WTC11 (cell line): ENCODE results near the gene ASAH2B. TPM values are rescaled to one million over a fixed set of nuclear protein-coding genes. Genes with fewer than 3 reads are reported as not detected.

Experiments used
- ATAC-seq: fragments of 200-7000 bp; cut with Tn5 transposase; 2 replicates; pipeline ENCODE4 v1.10.0; 2021; ENCODE audit warnings: mild to moderate bottlenecking, moderate library complexity
- CTCF ChIA-PET: fragments of 300-600 bp; sonication (Branson Sonifier 250); formaldehyde crosslinking; loops from one replicate; lab custom pipeline; 2021; ENCODE audit warnings: antibody characterized with exemption; lab: Charles Lee
- POLR2A ChIA-PET: fragments of 350-600 bp; sonication (Branson Sonifier 250); formaldehyde crosslinking; loops from one replicate; lab custom pipeline; 2021; ENCODE audit warnings: antibody characterized with exemption; lab: Charles Lee
- DNase-seq: peaks from one replicate; pipeline ENCODE4 v3.0.0; 2021; ENCODE audit warnings: low spot score
- H3K27ac Mint-ChIP-seq: 2 replicates; pipeline ENCODE4 v1.8.0; 2021; ENCODE audit warnings: mixed read lengths
- H3K27me3 Mint-ChIP-seq: 2 replicates; pipeline ENCODE4 v1.8.0; 2021; ENCODE audit warnings: low read depth, mild to moderate bottlenecking, moderate library complexity, mixed read lengths
- H3K36me3 Mint-ChIP-seq: 2 replicates; pipeline ENCODE4 v1.8.0; 2021; ENCODE audit warnings: mixed read lengths
- H3K4me1 Mint-ChIP-seq: 2 replicates; pipeline ENCODE4 v1.8.0; 2022; ENCODE audit warnings: mixed read lengths
- H3K4me3 Mint-ChIP-seq: 2 replicates; pipeline ENCODE4 v1.8.0; 2021; ENCODE audit warnings: mild to moderate bottlenecking, moderate library complexity, mixed read lengths
- H3K9me3 Mint-ChIP-seq: 2 replicates; pipeline ENCODE4 v1.8.0; 2021; ENCODE audit warnings: mixed read lengths
- AR ChIP-seq: fragments of 250-450 bp; sonication (Bioruptor Pico); IDR thresholded peaks from 2 replicates; pipeline ENCODE4 v1.9.0; 2021; ENCODE audit warnings: mild to moderate bottlenecking
- CREB1 ChIP-seq: sonication (generic); formaldehyde crosslinking; IDR thresholded peaks from 2 replicates; pipeline ENCODE4 v1.8.0; 2023; ENCODE audit warnings: mild to moderate bottlenecking, missing genetic modification reagents
- E2F4 ChIP-seq: sonication (generic); formaldehyde crosslinking; IDR thresholded peaks from 2 replicates; pipeline ENCODE4 v1.8.1; 2022; ENCODE audit warnings: low read depth, mild to moderate bottlenecking, moderate library complexity, missing genetic modification reagents, borderline replicate concordance
- E2F5 ChIP-seq: sonication (generic); formaldehyde crosslinking; IDR thresholded peaks from 2 replicates; pipeline ENCODE4 v1.8.1; 2022; ENCODE audit warnings: mild to moderate bottlenecking, moderate library complexity, missing genetic modification reagents
- EMX1 ChIP-seq: fragments of 250-450 bp; sonication (Bioruptor Pico); IDR thresholded peaks from 2 replicates; pipeline ENCODE4 v1.8.0; 2021; ENCODE audit warnings: mild to moderate bottlenecking
- ERG ChIP-seq: fragments of 250-450 bp; sonication (Bioruptor Pico); IDR thresholded peaks from 2 replicates; pipeline ENCODE4 v1.8.0; 2021; ENCODE audit warnings: mild to moderate bottlenecking
- ESRRA ChIP-seq: sonication (generic); formaldehyde crosslinking; IDR thresholded peaks from 2 replicates; pipeline ENCODE4 v1.8.1; 2022; ENCODE audit warnings: mild to moderate bottlenecking, missing genetic modification reagents, borderline replicate concordance
- FOXP1 ChIP-seq: sonication (generic); formaldehyde crosslinking; IDR thresholded peaks from 2 replicates; pipeline ENCODE4 v1.8.0; 2022; ENCODE audit warnings: missing genetic modification reagents, mild to moderate bottlenecking, moderate library complexity, borderline replicate concordance
- IRF1 ChIP-seq: sonication (generic); formaldehyde crosslinking; IDR thresholded peaks from 2 replicates; pipeline ENCODE4 v1.8.0; 2023; ENCODE audit warnings: missing genetic modification reagents
- KAT7 ChIP-seq: sonication (generic); formaldehyde crosslinking; IDR thresholded peaks from 2 replicates; pipeline ENCODE4 v1.8.1; 2023; ENCODE audit warnings: missing genetic modification reagents, mild to moderate bottlenecking, borderline replicate concordance
- NFE2L1 ChIP-seq: sonication (generic); formaldehyde crosslinking; IDR thresholded peaks from 2 replicates; pipeline ENCODE4 v1.8.1; 2023; ENCODE audit warnings: missing genetic modification reagents
- TEAD1 ChIP-seq: sonication (generic); formaldehyde crosslinking; IDR thresholded peaks from 2 replicates; pipeline ENCODE4 v1.8.0; 2022; ENCODE audit warnings: mild to moderate bottlenecking, missing genetic modification reagents
- ZBTB21 ChIP-seq: sonication (generic); formaldehyde crosslinking; IDR thresholded peaks from 2 replicates; pipeline ENCODE4 v1.8.1; 2023; ENCODE audit warnings: mild to moderate bottlenecking, missing genetic modification reagents, borderline replicate concordance
- ZNF121 ChIP-seq: sonication (generic); formaldehyde crosslinking; IDR thresholded peaks from 2 replicates; pipeline ENCODE4 v1.8.0; 2023; ENCODE audit warnings: missing genetic modification reagents
- ZNF219 ChIP-seq: sonication (generic); formaldehyde crosslinking; IDR thresholded peaks from 2 replicates; pipeline ENCODE4 v1.8.0; 2023; ENCODE audit warnings: missing genetic modification reagents, mild to moderate bottlenecking, borderline replicate concordance
- ZNF232 ChIP-seq: sonication (generic); formaldehyde crosslinking; IDR thresholded peaks from 2 replicates; pipeline ENCODE4 v1.8.0; 2022; ENCODE audit warnings: mild to moderate bottlenecking, missing genetic modification reagents
- ZNF281 ChIP-seq: sonication (generic); formaldehyde crosslinking; IDR thresholded peaks from 2 replicates; pipeline ENCODE4 v1.8.0; 2023; ENCODE audit warnings: mild to moderate bottlenecking, missing genetic modification reagents
- ZNF396 ChIP-seq: fragments of 250-450 bp; sonication (Bioruptor Pico); IDR thresholded peaks from 2 replicates; pipeline ENCODE4 v1.8.0; 2021; ENCODE audit warnings: mild to moderate bottlenecking, moderate library complexity, borderline replicate concordance
- ZNF425 ChIP-seq: fragments of 250-450 bp; sonication (Bioruptor Pico); conservative IDR thresholded peaks from 2 replicates; pipeline ENCODE4 v1.9.0; 2021; ENCODE audit warnings: mild to moderate bottlenecking
- total RNA-seq: library from RNA; stranded (reverse); gene quantifications from 3 replicates; pipeline ENCODE4 v1.2.3, GENCODE V29; 2021

Gene ASAH2B
- total RNA-seq, 1 experiment from 2014 or later, result 5.7 TPM

- no peak for TF ChIP-seq IRF1 (CRISPR knock-in tag)
- no peak for TF ChIP-seq ZNF232 (CRISPR knock-in tag)
- TF ChIP-seq ZNF281 (CRISPR knock-in tag), result no peak
- no peak for TF ChIP-seq KAT7 (CRISPR knock-in tag)
- no peak for TF ChIP-seq E2F5 (CRISPR knock-in tag)
- TF ChIP-seq ZNF425 (CRISPR knock-in tag), result no peak
- no peak for TF ChIP-seq ESRRA (CRISPR knock-in tag)
- TF ChIP-seq ERG (CRISPR knock-in tag), result no peak
Observed at GRCh38 chr10:50788951-50789945, 49.5 kb downstream of the ASAH2B start (continued).

GRCh38 chr10:50794490-50794889 lies 54.8 kb downstream of the ASAH2B start:
- POLR2A ChIA-PET, result no interaction called here
- Mint-ChIP-seq H3K4me3 (no peak overlapping the region), H3K36me3 (no peaks in the 10 kb centered on the region), H3K27me3 (no peaks in the 10 kb centered on the region), H3K4me1 (no peaks in the 10 kb centered on the region; the same call in 1 of the 2 replicates), H3K27ac (no peak overlapping the region), H3K9me3 (peaks cover 21% of the 10 kb centered on the region)
- CTCF ChIA-PET, result no interaction called here
- DNase-seq (no peak), ATAC-seq (no peak)
- TF ChIP-seq ZNF121 (CRISPR knock-in tag) (no peak), TEAD1 (CRISPR knock-in tag) (no peak), AR (CRISPR knock-in tag) (no peak), CREB1 (CRISPR knock-in tag) (no peak), IRF1 (CRISPR knock-in tag) (no peak), FOXP1 (CRISPR knock-in tag) (no peak), NFE2L1 (CRISPR knock-in tag) (no peak), E2F4 (no peak), ZBTB21 (CRISPR knock-in tag) (no peak), ZNF396 (CRISPR knock-in tag) (no peak), EMX1 (CRISPR knock-in tag) (no peak), ZNF219 (no peak)
